RWPE2 (cell line): Measurements from ENCODE around the gene NKAIN2.

ENCODE experiments used
- ATAC-seq: fragments of 200-7000 bp; cut with Tn5 transposase; 3 replicates; pipeline ENCODE4 v1.9.1; 2021; ENCODE audit warnings: low read depth
- DNase-seq: peaks from one replicate; pipeline ENCODE4 v3.0.0-alpha.2; 2020; ENCODE audit warnings: low spot score
- H3K27ac ChIP-seq: fragments of 450-650 bp; 2 replicates; pipeline ENCODE4 v1.5.1; 2017; ENCODE audit warnings: mild to moderate bottlenecking; ENCODE audit not compliant: poor library complexity, severe bottlenecking
- H3K27me3 ChIP-seq: fragments of 250-450 bp; sonication (Bioruptor Pico); 2 replicates; pipeline ENCODE4 v1.5.1; 2021; ENCODE audit warnings: mild to moderate bottlenecking, moderate library complexity; ENCODE audit not compliant: insufficient read depth, poor library complexity, severe bottlenecking
- H3K36me3 ChIP-seq: fragments of 250-450 bp; sonication (Bioruptor Pico); 2 replicates; pipeline ENCODE4 v1.5.1; 2020; ENCODE audit warnings: low read depth, mild to moderate bottlenecking, moderate library complexity
- H3K4me1 ChIP-seq: fragments of 250-450 bp; sonication (Bioruptor Pico); 2 replicates; pipeline ENCODE4 v1.5.1; 2021; ENCODE audit warnings: mild to moderate bottlenecking, moderate library complexity; ENCODE audit not compliant: insufficient read depth, poor library complexity, severe bottlenecking
- H3K4me3 ChIP-seq: fragments of 250-450 bp; sonication (Bioruptor Pico); 2 replicates; pipeline ENCODE4 v1.5.1; 2021; ENCODE audit warnings: mild to moderate bottlenecking, moderate library complexity; ENCODE audit not compliant: severe bottlenecking
- H3K9me3 ChIP-seq: fragments of 250-450 bp; sonication (Bioruptor Pico); 2 replicates; pipeline ENCODE4 v1.5.1; 2021; ENCODE audit warnings: mild to moderate bottlenecking, moderate library complexity; ENCODE audit not compliant: severe bottlenecking
- TF ChIP-seq, protein P1 (sequence below): fragments of 450-650 bp; IDR thresholded peaks from one replicate; pipeline ENCODE4 v1.5.1; 2017; ENCODE audit warnings: mild to moderate bottlenecking, moderate library complexity; ENCODE audit not compliant: poor library complexity, severe bottlenecking

Gene NKAIN2

GRCh38 chr6:124143435-124143834 is 339.8 kb downstream of the NKAIN2 start:
- no peak for ATAC-seq
- H3K36me3 ChIP-seq: no peaks in the 10 kb centered on the region
- H3K9me3 ChIP-seq: peaks cover 2% of the 10 kb centered on the region
- TF ChIP-seq, protein P1, sequence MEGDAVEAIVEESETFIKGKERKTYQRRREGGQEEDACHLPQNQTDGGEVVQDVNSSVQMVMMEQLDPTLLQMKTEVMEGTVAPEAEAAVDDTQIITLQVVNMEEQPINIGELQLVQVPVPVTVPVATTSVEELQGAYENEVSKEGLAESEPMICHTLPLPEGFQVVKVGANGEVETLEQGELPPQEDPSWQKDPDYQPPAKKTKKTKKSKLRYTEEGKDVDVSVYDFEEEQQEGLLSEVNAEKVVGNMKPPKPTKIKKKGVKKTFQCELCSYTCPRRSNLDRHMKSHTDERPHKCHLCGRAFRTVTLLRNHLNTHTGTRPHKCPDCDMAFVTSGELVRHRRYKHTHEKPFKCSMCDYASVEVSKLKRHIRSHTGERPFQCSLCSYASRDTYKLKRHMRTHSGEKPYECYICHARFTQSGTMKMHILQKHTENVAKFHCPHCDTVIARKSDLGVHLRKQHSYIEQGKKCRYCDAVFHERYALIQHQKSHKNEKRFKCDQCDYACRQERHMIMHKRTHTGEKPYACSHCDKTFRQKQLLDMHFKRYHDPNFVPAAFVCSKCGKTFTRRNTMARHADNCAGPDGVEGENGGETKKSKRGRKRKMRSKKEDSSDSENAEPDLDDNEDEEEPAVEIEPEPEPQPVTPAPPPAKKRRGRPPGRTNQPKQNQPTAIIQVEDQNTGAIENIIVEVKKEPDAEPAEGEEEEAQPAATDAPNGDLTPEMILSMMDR: no peak
- no peak overlapping the region for H3K27ac ChIP-seq
- no peaks in the 10 kb centered on the region for H3K27me3 ChIP-seq
- no peak for DNase-seq
- H3K4me1 ChIP-seq: no peaks in the 10 kb centered on the region
- no peak overlapping the region for H3K4me3 ChIP-seq

GRCh38 chr6:124147621-124148020 is 344.0 kb downstream of the NKAIN2 start:
- Histone ChIP-seq H3K27ac (no peak overlapping the region), H3K9me3 (no peaks in the 10 kb centered on the region), H3K4me3 (no peak overlapping the region), H3K36me3 (no peaks in the 10 kb centered on the region), H3K27me3 (no peaks in the 10 kb centered on the region), H3K4me1 (no peaks in the 10 kb centered on the region)
- ATAC-seq: no peak
- no peak for DNase-seq
- TF ChIP-seq, protein P1: no peak

DNA sequence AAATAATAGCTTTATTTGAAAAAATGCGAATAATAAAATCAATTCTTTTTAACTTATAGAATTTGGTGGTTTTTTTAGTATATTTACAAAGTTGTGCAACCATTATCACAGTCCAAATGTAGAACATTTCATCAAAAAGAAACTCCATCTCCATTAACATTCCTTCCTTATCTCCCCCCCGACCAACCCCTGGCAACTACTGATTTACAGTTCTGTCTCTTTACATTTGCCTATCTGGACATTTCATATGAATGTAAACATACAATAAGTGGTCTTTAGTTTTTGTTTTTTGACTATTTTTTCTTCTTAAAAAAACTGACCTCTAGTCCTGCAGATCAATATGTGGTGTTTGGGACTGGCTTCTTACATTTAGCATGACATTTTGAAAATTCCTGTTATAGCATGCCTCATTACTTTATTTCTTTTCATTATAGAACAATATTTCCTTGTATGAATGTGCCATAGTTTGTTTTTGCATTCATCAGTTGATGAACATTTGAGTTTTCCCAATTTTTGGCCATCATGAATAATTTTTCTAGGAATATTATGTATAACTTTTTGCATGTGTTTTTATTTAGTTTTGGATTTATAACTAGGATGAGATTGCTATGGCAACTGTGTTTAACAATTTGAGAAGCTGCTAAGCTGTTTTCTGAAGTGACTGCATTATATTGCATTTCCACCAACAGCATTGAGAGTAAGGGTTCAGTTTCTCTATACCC is 344.7 kb downstream of the NKAIN2 start:
- no peak for ATAC-seq

DNA sequence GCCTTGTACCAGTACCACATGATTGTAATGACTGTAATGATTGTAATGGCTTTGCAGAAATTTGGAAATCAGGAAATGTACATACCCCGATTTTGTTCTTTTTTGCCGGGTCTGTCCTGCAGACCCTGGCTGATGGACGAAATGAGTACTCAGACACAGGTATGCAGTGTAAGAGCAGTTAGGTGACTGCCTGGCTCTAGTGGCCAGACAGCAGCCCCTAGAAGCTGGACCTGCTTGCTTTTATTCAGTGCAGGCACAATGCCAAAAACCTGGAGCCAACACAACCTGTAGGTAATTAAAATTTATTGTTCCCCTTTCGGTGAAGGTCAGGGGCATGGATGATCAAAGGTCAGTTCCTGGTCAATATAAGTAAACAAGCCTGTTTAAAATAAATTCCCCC is 346.0 kb downstream of the NKAIN2 start:
- Histone ChIP-seq H3K36me3 (no peaks in the 10 kb centered on the region), H3K9me3 (no peaks in the 10 kb centered on the region), H3K27ac (no peak overlapping the region), H3K27me3 (no peaks in the 10 kb centered on the region), H3K4me1 (no peaks in the 10 kb centered on the region), H3K4me3 (no peak overlapping the region)
- TF ChIP-seq, protein P1: no peak
- ATAC-seq (no peak), DNase-seq (no peak)

More for the DNA sequence above, 344.7 kb downstream of the NKAIN2 start:
- no peak for DNase-seq
- no peaks in the 10 kb centered on the region for H3K4me1 ChIP-seq
- H3K27ac ChIP-seq: no peak overlapping the region
- no peaks in the 10 kb centered on the region for H3K9me3 ChIP-seq
- H3K4me3 ChIP-seq: no peak overlapping the region
- TF ChIP-seq, protein P1: no peak
- no peaks in the 10 kb centered on the region for H3K36me3 ChIP-seq
- no peaks in the 10 kb centered on the region for H3K27me3 ChIP-seq

- H3K27me3 ChIP-seq: no peaks in the 10 kb centered on the region
- no peak for ATAC-seq
Measured at GRCh38 chr6:124158024-124158423, 354.4 kb downstream of the NKAIN2 start.

More at GRCh38 chr6:124158024-124158423, 354.4 kb downstream of the NKAIN2 start:
- Histone ChIP-seq H3K36me3 (no peaks in the 10 kb centered on the region), H3K4me1 (no peaks in the 10 kb centered on the region), H3K4me3 (no peak overlapping the region), H3K9me3 (no peaks in the 10 kb centered on the region), H3K27ac (no peak overlapping the region)
- TF ChIP-seq, protein P1: no peak
- DNase-seq: no peak
